GM19463 (cell line): Measurements from ENCODE around the gene COX6B1.
A peak's percentile ranks its signal among the peaks of the same experiment; 100 is the strongest.
"Not testable (repeated sequence)": the region's sequence is repeated elsewhere in the genome, so short reads cannot be mapped to it uniquely, and the experiment has no call there.

Source experiments
- ATAC-seq: cut with Tn5 transposase; IDR thresholded peaks from one replicate; pipeline ENCODE4 v1.9.1; 2021; ENCODE audit warnings: mild to moderate bottlenecking, moderate library complexity; ENCODE audit not compliant: unreplicated experiment

The COX6B1 gene

DNA sequence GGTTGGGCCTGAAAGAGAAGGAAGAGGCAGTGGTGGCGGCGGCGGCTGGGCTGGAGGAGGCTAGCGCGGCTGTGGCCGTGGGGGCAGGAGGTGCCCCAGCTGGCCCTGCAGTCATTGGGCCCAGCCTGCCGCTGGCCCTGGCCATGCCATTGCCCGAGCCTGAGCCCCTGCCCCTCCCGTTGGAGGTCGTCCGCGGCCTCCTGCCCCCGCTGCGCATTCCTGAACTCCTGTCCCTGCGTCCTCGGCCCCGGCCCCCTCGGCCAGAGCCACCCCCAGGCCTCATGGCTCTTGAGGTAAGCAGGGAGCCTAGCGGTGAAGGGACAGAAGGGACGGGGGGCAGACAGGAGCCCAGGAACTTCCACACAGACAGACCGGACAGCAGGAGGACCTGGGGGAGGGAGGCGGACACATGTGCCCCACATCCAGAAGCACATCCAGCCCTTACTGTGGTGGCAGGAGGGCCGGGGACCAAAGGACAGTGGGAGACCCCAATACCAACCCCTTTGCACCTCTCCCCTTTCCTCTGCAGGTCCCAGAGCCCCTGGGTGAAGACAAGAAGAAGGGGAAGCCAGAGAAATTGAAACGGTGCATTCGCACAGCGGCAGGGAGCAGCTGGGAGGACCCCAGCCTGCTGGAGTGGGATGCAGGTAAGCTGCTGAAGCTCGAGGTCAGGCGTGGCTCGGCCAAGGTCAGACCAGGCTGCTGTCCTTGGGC lies 14.2 kb upstream of the COX6B1 start:
- no peak for ATAC-seq

DNA sequence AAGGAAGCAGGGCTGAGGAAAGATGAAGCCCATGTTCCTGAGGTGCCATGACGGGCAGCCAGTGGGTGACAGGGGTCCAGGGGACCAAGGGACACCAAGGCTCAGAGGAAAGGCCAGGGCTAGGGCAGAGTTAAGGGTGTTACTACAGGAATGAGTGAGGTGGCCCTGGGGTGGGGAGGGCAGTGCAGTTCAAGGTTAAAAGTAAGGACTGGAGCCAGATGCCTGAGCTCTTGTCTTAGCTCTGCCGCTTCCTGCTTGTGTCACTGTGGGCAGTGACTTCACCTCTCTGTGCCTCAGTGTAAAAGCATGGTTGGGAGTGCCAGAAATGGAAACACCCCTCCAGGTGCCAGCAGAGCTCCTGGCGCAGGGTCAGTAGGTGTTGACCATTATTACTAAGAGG lies 11.5 kb upstream of the COX6B1 start:
- ATAC-seq: no peak

DNA sequence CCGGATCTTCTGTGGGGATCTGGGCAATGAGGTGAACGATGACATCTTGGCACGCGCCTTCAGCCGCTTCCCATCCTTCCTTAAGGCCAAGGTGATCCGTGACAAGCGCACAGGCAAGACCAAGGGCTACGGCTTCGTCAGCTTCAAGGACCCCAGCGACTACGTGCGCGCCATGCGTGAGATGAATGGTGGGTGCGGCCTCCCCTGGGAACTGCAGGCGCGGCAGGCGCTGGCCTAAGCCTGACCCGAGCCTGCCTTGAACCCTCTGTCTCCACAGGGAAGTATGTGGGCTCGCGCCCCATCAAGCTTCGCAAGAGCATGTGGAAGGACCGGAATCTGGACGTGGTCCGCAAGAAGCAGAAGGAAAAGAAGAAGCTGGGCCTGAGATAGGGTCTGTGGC lies 11.0 kb upstream of the COX6B1 start:
- ATAC-seq: no peak

DNA sequence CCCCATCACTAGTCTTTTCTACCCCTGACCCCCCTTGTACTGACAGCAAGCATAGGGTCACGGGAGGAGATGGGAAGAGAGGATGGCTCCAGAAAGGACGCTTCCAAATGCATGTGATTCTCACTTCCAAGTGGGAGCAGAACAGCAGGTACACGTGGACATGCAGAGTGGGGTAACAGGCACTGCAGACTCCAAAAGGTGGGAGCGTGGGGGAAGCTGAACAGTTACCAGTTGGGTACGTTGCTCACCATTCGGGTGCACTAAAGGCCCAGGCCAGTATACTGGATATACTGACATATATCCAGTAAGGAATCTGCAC lies 8.8 kb upstream of the COX6B1 start:
- ATAC-seq: no peak

DNA sequence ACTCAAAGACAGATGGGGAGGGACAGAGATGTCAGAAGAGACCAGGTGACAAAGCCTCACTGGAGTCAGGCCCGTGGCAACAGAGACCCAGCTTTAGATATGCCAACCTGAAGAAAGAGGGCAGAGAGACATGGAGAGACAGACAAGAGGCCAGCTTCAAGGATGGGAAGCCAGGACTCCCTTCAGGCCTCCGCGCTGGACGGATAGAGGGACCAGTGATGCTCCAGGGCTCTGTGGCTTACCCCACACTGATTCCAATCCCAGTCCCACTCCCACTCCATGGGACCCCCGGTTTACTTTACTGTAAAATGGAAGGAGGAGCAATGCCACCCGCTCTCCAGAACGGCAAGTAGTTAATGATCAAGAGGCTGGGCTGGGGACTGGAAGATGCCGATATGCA lies 8.3 kb upstream of the COX6B1 start:
- ATAC-seq: no peak

DNA sequence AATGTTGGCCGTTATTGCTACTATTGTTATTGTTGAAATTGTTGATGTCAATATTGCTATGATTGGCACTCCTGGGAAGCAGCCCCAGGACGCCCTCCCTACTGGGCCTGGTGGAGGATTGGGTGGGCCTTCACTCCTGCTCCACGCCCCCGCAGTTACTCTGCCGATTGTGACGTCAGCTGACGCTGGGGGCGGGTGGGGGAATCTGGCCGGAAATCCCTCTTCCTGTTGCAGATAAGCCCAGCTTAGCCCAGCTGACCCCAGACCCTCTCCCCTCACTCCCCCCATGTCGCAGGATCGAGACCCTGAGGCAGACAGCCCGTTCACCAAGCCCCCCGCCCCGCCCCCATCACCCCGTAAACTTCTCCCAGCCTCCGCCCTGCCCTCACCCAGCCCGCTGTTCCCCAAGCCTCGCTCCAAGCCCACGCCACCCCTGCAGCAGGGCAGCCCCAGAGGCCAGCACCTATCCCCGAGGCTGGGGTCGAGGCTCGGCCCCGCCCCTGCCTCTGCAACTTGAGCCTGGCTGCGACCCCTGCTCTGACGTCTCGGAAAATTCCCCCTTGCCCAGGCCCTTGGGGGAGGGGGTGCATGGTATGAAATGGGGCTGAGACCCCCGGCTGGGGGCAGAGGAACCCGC lies 6.5 kb upstream of the COX6B1 start, which contains the start of gene ETV2:
Gene ETV2 (plus strand): TSS at position 231 of the 637 bp plus-strand sequence. CDS start 716 bp downstream, outside the sequence.
- no peak for ATAC-seq

DNA sequence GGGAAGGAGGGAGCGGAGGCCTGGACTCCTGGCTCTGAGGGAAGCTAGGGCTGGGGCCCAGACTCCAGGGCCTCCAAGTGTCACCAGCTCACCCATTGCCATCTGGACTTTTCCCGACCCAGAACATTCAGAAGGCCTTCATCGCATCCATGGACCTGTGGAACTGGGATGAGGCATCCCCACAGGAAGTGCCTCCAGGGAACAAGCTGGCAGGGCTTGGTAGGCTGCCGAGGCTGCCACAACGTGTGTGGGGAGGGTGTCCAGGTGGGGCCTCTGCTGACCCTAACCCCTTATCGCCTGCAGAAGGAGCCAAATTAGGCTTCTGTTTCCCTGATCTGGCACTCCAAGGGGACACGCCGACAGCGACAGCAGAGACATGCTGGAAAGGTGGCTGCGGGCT lies 5.8 kb upstream of the COX6B1 start:
- ATAC-seq: no peak

DNA sequence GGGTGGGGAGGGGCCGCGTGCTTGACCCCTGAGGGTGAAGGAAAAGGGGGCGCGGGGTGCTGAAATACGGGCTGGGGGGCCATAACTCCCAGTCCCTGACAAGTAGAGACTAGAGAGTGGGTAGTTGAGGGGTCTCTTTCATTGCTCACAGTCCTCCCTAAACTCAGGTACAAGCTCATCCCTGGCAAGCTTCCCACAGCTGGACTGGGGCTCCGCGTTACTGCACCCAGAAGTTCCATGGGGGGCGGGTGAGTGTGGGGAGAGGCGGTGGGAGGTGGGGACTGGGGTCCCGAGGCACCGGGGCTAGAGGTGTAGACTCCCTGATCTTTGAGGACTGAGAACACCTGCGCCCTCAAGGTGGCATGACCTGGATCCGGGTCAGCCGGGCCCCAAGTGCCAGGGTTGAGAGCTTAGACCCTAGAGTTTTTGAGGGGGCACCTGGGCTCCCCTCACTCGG lies 5.3 kb upstream of the COX6B1 start:
- ATAC-seq: no peak

DNA sequence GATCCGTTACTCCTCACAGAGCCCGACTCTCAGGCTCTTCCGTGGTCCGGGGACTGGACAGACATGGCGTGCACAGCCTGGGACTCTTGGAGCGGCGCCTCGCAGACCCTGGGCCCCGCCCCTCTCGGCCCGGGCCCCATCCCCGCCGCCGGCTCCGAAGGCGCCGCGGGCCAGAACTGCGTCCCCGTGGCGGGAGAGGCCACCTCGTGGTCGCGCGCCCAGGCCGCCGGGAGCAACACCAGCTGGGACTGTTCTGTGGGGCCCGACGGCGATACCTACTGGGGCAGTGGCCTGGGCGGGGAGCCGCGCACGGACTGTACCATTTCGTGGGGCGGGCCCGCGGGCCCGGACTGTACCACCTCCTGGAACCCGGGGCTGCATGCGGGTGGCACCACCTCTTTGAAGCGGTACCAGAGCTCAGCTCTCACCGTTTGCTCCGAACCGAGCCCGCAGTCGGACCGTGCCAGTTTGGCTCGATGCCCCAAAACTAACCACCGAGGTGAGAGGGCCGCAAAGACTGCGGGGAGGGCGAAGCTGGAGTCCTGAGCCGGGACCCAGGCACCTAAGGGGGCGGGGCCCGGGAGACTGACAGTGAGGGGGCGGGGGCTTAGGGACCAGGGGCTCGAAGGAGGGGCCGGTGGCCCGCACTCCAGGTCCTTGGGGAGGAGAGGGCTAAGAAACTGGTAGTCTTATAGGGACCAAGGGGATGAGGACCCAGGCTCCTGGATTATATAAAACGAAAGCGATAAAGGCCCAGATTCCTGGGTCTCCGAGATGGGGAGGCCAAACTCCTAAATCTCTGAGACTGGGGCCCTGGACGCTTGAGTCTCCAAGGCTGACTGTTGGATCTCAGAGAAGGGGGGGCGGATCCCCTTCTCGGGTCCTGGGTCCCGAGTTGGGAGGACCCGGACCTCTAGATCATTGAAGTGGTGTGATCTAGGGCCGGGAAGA lies 4.6 kb upstream of the COX6B1 start:
- ATAC-seq: peak; percentile 34

DNA sequence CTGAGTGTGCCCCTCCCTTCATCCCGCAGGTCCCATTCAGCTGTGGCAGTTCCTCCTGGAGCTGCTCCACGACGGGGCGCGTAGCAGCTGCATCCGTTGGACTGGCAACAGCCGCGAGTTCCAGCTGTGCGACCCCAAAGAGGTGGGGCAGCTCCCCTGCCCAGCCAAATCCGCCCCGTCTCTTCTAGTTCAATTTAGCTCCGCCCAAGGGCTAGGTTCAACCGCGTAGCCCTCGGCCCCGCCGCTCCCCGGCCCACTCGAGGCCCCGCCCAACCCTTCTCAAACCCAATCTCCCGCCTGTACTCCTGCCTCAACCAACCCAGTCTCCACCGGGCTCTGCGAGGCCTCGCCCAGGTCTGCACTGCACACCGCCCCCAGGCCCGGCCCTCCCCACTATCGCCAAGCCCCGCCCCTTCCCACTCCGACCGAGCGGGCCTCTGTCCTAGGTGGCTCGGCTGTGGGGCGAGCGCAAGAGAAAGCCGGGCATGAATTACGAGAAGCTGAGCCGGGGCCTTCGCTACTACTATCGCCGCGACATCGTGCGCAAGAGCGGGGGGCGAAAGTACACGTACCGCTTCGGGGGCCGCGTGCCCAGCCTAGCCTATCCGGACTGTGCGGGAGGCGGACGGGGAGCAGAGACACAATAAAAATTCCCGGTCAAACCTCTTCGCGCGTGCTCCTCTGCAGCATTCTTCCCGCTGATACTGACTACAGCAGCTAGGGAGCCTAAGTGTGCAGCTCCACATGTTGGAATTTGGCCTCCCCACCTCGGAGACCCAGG lies 3.7 kb upstream of the COX6B1 start:
- peak; percentile 63 for ATAC-seq

DNA sequence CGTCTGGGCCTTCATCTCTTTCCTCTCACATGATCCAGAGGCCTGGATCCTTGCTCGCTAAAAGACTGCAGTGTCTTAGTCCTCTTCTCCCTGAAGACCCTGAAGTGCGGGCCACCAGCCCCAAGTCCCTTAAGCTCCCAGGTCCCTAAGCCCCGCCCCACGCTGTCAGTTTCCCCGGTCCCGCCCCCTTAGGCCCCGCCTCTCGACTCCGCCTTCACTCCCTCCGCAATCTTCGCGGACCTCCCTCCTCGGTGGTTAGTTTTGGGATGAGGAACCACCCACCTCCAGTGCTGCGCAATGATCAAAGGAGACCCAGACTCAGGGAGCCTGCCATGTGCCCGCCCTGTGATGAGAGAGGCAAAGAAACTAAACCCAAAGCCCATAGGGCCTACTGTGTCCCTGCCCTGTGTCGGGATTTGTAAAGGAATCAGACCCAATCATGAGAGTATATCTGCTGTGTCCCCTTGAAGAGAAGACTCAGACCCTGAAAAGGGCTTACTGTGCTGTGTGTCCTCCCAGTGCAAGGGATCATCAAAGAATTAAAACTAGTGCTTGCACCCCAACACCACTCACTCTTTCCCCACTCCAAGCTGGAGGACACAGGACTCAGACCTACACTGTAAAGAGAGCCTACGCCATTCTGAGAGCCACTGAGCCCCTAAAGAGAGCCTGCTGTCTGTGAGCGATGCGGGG lies 3.0 kb upstream of the COX6B1 start:
- ATAC-seq: no peak

DNA sequence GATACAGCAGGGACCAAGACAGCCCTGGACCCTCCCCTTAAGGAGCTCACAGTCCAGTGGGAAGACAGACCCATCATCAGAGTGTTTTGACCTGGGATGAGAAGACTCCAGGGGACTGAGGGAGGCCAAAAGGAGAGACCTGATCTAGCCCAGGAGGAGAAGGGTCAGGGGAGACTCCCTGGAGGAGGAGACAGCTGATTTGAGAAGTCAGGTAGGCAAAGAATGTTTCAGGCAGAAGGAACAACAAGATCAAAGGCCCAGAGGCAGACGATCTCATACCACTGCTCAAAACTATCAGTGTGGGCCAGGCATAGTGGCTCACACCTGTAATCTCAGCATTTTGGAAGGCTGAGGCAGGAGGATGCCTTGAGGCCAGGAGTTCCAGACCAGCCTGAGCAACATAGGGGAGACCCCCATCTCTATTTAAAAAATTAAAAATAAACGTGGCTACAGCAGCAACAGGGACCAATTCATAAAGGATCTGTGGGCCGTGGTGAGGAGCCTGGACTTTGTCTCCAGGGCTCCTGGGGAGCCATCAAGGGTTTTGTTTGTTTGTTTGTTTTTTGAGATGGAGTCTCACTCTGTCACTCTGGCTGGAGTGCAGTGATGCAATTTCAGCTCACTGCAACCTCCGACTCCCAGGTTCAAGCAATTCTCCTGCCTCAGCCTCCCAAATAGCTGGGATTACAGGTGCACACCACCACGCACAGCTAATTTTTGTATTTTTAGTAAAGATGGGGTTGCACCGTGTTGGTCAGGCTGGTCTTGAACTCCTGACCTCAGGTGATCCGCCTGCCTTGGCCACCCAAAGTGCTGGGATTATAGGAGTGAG lies 2.2 kb upstream of the COX6B1 start:
- ATAC-seq: no peak

DNA sequence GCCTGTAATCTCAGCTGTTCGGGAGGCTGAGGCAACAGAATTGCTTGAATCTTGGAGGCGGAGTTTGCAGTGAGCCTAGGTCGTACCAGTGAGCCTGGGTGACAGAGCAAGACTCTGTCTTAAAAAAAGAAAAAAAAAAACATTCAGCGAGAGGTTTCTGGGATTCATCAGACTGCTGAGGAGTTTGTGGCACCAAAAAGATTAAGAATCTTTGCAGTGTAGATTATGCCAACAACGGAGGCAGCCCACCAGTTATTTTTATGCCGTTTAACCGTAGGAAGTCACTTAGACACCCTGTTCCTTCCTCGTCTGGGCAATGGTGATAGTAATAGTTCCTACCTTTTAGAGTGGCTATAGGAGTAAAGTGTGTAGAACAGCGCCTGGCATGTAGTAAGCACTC lies 2.5 kb downstream of the COX6B1 start:
- ATAC-seq: no peak

DNA sequence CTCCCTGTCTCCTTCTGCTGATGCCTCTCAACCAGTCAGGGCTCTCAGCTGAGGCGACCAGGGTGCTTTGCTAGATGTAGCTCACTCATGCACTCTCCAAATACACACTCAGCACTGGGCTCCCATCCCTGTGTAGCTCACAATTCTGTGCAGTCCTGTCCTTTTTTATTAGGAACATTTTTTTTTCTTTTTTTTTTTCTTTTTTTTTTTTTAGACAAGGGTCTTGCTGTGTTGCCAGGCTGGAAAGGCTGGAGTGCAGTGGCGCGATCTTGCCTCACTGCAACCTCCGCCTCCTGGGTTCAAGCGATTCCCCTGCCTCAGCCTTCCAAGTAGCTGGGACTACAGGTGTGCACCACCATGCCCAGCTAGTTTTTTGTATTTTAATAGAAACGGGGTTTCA lies 6.7 kb downstream of the COX6B1 start:
- not testable (repeated sequence) for ATAC-seq

DNA sequence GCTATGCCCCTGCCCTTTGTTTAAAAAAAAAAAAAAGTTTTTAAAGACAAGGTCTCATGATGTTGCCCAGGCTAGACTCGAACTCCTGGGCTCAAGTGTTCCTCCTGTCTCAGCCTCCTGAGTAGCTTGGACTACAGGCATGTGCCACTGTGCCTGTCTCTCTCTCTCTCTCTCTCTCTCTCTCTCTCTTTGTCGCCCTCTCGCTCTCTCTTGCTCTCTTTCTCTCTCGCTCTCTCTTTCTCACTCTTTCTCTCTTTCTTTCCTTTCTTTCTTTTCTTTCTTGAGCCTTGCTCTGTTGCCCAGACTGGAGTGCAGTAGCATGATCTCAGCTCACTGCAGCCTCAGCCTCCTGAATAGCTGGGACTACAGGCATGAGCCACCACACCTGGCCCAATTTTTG lies 7.5 kb downstream of the COX6B1 start:
- no peak for ATAC-seq

DNA sequence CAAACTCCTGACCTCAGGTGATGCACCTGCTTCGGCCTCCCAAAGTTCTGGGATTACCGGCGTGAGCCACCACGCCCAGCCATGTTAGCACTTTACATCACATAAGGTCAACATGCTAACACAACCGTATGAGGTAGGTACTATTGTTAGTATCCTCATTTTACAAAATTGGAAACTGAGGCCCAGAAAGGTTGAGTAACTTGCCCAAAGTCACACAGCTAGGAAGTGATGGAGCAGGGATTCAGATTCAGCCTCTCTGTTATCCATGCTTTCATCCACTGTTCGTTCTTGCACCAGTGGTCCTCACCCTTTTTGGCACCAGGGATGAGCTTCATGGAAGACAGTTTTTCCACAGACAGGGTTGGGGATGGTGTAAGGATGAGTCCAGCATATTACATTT lies 8.6 kb downstream of the COX6B1 start:
- no peak for ATAC-seq

DNA sequence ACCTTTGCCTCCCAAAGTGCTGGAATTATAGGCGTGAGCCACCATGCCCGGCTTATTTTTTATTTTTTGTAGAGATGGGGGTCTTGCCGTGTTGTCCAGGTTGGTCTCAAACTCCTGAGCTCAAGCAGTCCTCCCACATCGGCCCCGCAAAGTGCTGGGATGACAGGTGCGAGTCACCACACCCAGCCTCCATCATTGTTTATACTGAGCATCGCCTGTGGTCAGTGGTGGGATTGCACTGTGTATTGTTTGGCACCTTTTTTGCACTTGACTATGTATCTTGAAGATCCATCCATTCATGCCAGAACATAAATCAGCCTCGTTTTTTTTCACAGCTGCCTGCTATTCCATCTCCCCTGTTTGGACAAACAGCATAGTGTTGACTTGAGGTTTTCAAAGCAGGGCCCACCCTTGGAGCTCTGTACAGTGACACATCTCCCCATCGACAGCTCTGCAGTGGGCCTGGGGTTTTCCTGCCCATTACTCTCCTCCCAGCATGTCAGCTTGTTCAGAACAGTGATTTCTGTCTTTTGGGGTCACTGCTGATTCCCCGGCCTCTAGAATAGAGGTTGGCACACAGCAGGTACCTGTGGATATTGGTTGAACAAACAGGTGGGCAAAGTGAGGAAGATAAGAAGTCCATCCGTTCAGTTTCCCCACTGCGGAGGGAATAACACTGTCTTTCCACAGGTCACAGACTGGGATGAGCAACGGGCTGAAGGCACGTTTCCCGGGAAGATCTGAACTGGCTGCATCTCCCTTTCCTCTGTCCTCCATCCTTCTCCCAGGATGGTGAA lies 10.0 kb downstream of the COX6B1 start:
- no peak for ATAC-seq

DNA sequence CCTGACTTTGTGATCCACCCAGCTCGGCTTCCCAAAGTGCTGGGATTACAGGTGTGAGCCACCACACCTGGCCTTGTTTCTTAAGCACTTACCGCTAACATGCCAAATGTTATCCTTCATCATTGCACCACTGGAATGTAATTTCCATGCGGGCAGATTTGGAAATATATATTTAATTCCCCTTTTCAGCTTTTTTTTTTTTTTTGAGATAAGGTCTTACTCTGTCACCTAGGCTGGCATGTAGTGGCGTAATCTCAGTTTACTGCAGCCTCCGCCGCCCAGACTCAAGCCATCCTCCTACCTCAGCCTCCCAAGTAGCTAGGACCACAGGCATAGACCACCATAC lies 13.8 kb downstream of the COX6B1 start:
- no peak for ATAC-seq

DNA sequence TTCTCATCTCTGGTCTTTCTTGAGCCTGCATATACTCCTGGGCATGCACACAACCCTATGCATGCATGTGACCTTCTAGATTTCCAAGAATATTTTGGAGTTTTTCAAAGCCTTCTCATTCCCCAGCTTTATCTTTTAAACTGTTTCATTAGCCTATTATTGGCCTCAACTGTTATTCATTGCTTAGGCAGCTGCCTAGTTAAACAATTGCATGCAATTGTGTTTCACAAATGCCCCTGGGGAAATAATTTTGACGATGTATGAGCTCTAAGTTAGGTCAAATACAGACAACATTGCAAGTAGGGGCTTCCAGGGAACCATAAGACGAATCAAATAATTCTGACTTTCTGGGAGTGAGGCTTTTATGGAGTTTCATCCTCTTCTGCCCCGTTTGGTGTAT lies 15.9 kb downstream of the COX6B1 start:
- ATAC-seq: no peak
